Endometrial microvascular endothelial cells (primary cell): ENCODE measurements around the gene IQCK. TPM values are rescaled to one million over a fixed set of nuclear protein-coding genes. Genes with fewer than 3 reads are reported as not detected.

Experiments
- in situ Hi-C: cut with HindIII; loops from 2 replicates; pipeline ENCODE4 v1.10.0; 2017; ENCODE audit warnings: low sequenced_read_pairs, low pct_unique_long_range_greater_than_20kb; ENCODE audit errors: inconsistent ontology term
- total RNA-seq: library from RNA; depleted of rRNA; stranded (reverse); fragments of >200 nt; gene quantifications from one replicate; pipeline ENCODE4 v1.2.3, GENCODE V29; 2015; ENCODE audit errors: inconsistent ontology term

Gene IQCK
- total RNA-seq, 1 donor from 2014 or later = 16.5 TPM

DNA sequence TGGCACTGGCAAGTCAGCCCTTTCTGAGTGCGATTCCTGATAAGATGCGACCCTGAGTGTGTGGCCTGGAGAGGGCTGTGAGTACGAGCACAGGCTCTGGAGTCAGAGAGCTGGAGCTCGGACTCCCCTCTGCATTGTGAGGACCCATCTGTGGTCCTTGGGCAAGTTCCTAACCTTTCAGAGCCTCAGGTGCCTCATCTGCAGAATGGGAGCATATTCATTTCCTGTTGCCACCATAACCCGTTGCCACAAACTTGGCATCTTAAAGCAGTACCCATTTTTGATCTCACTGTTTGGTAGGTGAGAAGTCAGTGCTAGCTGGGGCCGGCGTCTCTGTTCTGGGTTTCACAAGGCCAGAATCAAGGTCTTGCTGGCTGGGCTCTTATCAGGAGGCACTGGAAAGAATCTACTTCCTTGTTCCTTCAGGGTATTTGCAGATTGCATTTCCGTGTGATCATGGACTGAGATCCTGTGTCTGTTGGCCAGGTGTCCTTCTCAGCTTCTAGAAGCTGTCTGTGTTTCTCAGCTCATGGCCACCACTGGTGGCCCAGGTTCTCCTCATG lies 20.2 kb upstream of the IQCK start:
- in situ Hi-C loops = no loop called here

DNA sequence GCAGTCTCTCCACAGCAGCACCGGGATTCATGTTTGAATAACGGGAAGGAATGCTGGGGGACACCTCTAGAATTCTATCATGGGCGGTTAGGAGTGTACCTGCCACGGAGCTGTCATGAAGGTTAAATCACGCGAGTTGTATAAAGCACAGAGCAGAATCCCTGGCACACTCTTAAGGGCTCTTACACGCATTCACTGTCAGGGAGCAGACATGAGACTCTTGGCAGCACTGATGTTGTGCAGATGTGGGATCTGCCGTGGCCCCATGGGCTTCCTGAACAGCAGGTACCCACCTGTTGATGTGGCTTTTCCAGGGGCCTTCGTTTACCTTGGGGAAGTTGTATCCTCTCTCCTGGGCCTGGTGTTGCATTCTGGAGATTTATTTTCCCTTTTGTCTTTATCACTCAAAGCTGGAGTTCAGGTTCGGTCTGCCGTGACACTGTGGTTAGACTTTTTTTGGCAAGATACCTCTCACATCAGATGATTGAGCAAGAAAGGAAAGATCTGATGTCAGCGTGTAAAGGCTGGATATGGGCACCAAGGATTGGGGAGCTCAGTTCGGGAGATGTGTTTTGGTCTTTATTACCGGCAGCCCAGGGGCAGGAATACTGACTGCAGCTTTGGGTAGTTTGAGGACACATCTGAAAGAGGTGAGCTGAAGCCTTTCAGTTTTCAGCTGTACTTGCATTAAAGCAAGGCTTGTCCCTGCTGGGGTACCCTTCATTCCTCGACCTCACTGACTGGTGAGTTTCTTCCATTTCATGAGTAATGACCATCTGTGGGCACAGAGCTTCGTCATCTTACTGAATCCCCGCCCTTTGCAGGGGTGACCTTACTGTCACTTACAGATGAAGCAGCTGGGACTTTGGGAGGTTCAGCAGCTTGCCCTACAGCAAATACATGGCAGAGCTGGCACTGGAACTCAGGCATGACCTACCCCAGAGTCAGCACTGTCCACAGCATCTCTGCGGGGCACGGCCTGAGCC lies 19.3 kb upstream of the IQCK start:
- in situ Hi-C loops = no loop called here

DNA sequence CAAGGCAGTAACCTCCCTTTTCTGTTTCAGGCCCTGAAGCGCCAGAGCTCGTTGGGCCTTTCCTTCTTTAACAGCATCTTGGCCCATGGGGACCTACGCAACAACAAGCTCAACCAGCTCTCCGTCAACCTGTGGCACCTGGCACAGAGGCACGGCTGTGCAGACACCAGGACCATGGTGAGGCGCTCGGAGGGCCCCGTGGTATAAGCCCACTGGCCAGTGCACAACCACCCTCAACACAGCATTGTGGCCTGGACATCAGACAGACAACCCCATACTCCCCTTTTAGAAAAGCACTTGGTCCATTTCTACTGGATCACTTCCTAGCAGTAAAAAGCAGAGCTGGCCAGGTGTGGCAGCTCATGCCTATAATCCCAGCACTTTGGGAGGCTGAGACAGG lies 18.6 kb upstream of the IQCK start:
- in situ Hi-C loops = no loop called here

DNA sequence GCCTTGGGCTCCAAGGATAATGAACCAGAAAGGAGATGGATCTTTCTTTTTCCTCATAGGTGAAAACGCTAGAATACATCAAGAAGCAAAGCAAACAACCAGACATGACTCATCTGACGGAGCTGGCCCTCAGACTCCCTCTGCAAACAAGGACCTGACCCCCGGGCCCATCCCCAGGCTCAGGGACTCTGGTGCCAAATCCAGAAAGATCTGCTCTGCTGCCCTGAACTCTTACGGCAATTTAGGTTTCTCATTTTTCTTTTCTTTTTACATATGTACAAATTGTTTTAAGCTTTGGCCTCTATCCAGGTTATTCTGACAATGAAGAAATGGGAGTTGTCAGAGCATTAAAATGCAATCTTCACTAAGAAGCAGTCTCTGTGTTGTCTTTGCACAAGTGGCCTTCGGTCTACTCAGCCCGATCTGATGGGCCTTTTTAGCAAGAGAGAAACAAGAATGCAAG lies 17.7 kb upstream of the IQCK start:
- in situ Hi-C loops = loop anchor here (25.0 kb wide), 1 partner anchor 187 kb away; the partner anchor contains the start of gene GPRC5B

DNA sequence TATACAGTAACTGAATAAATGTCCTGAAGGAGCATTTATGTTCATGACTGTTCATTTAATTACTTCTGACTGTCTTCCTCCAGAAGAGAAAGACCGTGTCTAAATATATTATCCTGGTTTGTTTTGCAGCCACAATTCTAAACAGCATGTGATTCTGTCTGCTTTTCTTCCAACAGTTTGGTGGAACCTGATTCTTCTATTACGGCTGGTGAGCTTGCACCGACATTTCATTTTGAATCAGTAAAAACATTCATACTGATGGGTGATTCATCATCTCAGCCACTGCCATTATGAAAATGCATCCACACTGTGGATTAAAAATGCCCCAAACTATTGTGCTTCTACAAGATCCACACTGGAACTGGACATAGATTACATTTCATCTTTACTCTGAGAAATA lies 17.0 kb upstream of the IQCK start:
- in situ Hi-C loops = loop anchor here (25.0 kb wide), 1 partner anchor 186 kb away; the partner anchor contains the start of gene GPRC5B

DNA sequence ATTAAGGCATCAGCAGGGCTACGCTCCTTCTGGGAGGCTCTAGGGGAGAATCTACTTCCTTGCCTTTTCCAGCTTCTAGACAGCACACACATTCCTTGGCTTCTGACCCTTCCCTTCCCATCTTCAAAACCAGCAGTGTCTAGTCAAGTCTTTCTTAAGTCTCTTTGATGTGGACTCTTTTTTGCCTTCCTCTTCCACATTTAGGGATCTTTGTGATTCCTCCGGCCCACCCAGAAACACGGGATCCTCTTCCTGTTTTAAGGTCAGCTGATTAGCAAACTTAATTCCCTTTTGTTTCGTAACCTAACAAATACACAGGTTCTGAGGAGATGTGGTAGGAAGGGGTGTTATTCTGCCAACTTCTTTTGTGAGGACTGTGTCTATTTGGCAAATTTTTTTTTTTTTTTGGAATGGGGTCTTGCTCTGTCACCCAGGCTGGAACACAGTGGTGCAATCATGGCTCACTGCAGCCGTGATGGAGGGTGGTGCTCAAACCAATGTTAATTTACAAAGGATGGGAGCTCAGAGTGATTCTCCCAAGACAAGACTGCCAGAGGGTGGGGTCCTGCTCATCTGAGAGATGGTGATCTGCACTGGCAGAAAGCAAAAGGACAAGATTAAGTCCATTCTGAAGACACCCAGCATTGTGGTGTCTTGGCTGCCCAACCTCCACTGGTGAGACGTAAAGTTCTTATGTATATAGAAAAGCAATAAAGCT lies 14.7 kb upstream of the IQCK start:
- in situ Hi-C loops = loop anchor here (25.0 kb wide), 1 partner anchor 184 kb away; the partner anchor contains the start of gene GPRC5B

DNA sequence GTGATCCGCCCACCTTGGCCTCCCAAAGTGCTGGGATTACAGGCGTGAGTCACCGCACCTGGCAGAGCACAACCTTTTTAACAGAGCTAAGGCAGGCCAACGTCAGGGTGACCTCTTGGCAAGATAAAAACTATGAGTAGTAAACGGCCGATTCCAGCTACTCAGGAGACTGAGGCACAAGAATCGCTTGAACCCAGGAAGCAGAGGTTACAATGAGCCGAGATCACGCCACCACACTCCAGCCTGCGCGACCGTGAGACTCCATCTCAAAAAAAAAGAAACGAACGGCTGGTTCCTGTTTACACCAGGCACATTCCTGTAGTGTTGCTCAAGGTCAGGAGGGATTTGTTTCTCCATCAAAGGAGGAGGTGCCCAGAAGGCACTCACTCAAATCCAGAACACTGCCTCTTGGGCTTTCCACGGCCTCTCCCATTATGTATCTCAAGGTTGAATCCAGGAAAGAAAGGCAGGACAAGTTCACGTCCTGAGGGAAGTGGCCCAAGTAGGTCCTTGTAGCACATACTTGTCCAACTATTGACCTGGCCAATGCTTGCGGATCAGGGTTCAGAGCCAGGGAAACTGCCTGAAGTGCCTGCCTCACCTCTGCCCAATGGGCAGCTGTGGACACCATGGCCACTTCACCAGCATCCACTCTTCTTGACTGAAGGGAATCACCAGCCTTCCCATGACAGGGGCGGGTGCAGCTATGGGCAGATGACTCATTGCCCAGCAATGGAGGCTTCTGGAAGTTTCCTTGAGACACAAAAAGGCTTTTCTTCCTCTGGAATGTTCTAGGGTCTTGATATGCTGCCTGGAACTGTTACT lies 13.5 kb upstream of the IQCK start:
- in situ Hi-C loops = loop anchor here (25.0 kb wide), 1 partner anchor 183 kb away; the partner anchor contains the start of gene GPRC5B

DNA sequence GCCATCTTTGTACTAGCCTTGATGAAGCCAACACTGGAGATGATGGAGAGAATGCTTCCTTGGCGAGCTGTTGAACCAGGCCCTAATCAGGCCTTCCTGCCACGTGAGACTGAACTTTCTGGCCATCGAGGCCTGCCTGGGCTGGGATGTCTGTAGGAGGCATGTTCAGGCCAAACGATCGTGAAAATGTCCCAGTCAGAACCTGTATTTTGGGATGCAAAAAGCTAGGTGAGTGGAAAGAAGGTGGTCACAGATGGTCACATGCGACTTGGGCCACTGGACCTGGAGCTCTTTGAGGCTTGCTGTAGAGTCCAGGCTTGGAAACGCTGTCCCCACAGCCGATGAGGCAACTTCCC lies 12.9 kb upstream of the IQCK start:
- in situ Hi-C loops = loop anchor here (25.0 kb wide), 1 partner anchor 182 kb away; the partner anchor contains the start of gene GPRC5B

DNA sequence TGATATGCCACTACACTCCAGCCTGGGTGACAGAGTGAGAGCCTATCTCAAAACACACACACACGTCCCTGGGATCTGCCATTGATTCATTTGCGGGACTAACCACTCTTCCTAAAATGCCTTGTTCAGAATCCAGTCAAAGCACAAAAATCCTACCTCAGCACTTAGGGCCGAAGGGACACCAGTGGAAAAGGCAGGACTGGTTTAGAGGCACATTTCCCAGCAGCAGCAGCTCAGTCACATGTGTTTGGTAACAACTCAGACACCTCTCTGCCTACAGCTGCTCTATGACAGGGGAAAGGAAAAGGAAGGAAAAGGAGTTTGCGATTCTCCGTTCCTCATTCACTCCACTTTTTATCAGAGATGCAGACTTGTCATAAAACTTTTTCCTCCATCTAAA lies 12.2 kb upstream of the IQCK start:
- in situ Hi-C loops = loop anchor here (25.0 kb wide), 1 partner anchor 181 kb away; the partner anchor contains the start of gene GPRC5B

DNA sequence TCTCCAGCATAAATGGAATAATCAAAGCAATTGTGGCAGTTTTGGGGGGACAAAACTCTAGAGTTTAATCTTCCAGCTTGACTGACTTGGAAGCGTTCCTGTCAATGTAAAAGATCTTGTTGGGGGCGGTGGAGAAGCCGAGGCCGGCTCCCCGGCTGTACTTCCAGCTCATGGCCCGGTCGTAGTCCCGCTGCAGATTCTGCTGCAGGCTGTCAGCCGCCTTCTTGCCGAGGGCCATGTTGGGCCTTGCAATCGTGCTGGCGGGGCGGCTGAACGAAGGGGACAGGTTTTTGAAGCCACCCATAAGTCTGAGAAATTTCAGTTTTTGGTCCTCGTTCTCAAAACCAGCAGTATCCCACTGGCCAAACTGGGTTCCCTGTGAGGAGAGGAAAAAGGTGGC lies 11.2 kb upstream of the IQCK start:
- in situ Hi-C loops = loop anchor here (25.0 kb wide), 1 partner anchor 180 kb away; the partner anchor contains the start of gene GPRC5B

DNA sequence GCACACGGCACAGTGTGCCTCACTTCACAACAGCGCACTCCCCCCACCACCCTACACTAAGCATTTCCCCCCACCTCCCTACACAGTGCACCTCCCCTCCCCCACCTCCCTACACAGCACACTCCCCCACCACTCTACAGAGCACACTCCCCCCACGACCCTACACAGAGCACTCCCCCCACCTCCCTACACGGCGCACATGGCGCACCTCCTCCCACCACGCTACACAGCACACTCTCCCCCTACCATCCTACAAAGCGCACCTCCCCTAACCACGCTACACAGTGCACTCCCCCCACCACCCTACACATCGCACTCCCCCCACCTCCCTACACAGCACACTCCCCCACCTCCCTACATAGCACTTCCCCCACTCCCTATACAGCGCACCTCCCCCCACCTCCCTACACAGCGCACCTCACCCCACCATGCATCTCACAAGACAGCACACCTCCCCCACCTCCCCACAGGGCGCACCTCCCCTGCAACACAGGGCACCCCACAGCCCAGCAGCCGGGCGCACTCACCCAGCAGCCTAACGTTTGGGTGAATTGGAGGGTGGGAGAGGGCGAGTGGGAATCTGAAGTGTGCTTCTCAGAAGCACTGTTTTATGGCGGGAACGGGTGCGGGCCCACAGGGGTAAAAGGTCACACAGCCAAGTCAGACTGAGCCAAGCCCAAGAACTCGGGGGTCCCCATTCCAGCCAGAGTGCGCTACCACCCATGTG lies 10.3 kb upstream of the IQCK start:
- in situ Hi-C loops = loop anchor here (25.0 kb wide), 1 partner anchor 180 kb away; the partner anchor contains the start of gene GPRC5B

DNA sequence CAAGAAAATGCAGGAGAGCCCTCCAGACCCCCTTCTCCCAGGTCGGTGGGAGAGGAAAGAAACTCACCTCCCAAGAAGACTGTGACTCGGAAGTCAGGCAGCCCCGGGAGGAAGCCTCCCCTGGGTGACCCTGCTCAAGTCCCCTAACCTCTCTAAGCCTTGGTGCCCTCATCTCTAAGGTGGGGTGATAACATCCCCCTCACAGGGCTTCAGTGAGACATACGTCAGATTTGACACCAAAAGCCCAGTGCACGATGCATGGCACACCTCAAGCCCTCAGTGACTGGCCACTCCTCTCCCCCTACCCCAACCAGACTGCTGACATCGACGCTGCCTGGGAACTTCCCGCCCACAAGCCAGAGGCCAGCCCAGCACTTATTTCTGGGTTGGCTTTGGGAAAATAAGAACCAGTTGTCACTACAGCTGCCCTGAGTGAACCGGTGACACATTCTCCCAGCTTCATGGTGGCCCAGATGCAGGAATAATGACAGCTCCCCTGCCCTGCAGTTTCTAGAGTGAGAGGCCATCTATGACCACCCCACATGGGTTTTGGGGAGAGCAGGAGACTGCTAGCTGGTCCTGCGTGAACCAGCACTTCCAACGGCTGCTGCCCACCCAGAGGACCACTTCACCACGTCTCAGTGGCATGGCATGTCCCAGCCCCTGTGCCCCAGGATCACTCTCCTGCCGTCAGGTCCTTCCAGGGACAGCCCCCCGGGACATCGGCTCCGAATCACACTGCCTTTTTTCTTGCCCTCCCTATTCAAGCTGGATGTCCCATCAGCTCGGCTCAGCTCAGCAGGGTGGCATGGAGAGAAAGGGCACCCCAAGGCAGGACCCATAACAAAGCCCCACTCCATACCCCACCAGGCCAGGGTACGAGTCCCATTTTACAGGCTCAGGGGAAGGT lies 9.5 kb upstream of the IQCK start:
- in situ Hi-C loops = loop anchor here (25.0 kb wide), 1 partner anchor 179 kb away; the partner anchor contains the start of gene GPRC5B

DNA sequence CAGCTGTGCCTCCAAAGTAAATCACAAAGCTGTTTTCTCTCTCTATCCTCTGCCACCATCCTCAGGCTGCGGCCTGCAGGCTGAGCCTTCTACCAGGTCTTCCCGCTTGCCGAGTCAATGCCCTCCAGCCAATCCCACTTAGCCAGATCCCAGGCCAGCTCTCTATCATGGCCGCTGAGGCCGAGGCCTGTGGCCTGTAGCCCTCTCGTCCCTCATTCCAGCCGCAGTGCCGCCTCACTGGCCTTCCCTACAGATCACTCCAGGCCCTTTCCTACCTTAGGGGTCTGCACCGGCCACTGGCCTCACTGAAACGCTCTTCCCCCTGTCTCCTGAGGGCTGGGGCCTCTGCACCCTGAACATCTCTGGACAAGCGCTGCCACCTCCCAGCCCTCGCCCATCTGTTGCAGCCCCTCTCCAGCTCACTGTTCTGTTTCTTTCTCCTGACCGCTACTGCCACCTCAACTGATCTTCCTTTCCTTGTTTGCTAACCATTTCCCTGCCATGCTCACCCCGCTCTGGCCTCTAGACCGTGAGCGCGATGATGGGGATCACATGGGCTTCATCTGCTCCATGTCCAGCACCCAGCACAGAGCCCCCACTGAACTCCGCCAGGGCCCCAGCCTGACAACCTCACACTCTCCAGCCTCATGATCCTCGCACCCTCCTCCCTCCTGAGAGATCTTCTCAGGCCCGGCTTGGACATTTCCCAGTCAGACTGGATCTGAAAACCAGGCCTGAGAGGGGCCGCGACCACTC lies 8.5 kb upstream of the IQCK start:
- in situ Hi-C loops = loop anchor here (25.0 kb wide), 1 partner anchor 178 kb away; the partner anchor contains the start of gene GPRC5B

DNA sequence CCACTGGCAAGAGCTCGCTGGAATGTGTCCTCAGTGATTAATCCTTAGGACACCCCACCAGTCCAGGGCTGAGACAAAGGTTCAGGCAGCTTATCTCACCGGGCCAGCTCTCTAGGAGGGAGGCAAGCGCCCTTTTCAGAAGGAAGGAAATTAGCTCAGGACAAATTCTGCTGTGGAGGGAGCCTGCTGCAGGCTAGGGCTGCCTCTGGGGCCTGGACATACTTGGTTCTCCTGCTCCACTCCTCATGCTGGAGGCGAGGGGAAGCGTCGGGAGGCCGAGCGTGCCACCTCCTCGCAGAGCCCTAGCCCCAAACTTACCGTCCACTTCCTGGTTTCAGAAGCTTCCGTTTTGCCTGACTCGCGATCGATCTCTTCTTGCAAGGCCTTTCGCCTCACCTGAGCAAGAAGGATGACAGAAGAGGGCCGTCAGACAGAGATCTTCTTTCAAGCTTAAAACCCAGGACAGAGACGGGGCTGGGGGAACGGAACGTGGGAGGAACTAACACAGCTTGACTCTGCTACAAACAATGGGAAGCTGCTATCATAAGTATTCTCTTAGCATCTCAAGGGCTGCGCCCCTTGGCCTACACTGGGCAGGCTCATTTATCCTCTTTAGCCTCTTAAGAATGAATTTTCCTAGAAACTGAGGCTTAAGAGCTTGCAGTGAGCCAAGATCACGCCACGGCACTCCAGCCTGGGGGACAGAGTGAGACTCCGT lies 7.7 kb upstream of the IQCK start:
- in situ Hi-C loops = loop anchor here (25.0 kb wide), 1 partner anchor 177 kb away; the partner anchor contains the start of gene GPRC5B

DNA sequence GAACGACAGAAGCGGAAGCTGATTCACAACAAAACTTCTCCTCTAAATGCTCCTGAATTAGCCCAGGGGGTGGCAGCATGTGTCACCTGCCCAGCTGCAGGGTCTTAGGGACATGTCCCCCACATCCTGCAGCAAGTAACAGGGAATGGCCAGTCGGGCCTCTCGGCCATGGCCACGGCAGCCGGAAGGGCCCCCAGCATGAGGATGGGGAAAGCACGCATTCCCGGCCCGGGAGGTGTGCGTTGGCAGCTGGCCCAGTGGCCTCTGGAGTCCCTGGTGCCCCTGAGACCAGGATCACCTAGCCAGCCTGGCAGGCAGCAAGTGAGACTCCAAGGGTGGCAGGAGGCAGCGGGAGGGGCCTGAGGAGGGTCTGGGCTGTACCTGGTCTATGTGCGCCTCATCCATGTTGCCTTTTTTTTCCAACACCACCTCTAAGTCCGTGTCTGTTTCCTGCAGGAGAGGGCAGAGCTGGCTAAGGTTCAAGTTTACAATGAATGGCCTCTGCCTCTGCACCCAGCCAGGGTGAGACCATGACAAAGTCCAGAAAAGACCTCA lies 7.0 kb upstream of the IQCK start:
- in situ Hi-C loops = loop anchor here (25.0 kb wide), 1 partner anchor 176 kb away; the partner anchor contains the start of gene GPRC5B
